ENCODE results near the gene HADH.

HADH gene

GRCh38 chr4:107977482-107977881 lies 12.2 kb upstream of the HADH start:
- Histone ChIP-seq H4K20me1 (ENCODE audit: insufficient read depth, low read length) (no peaks in the 10 kb centered on the region), H3F3A (ENCODE audit: insufficient read depth, low read length) (no peaks in the 10 kb centered on the region), H2AFZ (ENCODE audit: low read length) (no peak overlapping the region), H3K4me1 (ENCODE audit: insufficient read depth, low read length, severe bottlenecking) (no peaks in the 10 kb centered on the region), H3K9ac (ENCODE audit: low read length) (no peak overlapping the region), H3K9me2 (ENCODE audit: low read depth, low read length) (no peaks in the 10 kb centered on the region), H3K4me2 (ENCODE audit: low read length) (no peak overlapping the region), H3K36me3 (ENCODE audit: insufficient read depth, low read length) (no peaks in the 10 kb centered on the region; the same call in 1 of the 2 replicates), H3K9me3 (ENCODE audit: low read length) (peaks cover 3% of the 10 kb centered on the region; the same call in 1 of the 2 replicates), H3K27ac (ENCODE audit: low read depth, low read length, poor library complexity, severe bottlenecking) (no peak overlapping the region), H3K79me2 (ENCODE audit: insufficient read depth, low read length) (no peaks in the 10 kb centered on the region), H3K27me3 (ENCODE audit: insufficient read depth, low read length) (no peaks in the 10 kb centered on the region), H3K4me3 (ENCODE audit: low read depth, low read length, poor library complexity, severe bottlenecking) (no peak overlapping the region)
- TF ChIP-seq EZH2 (IDR thresholded peaks at IDR 0.05; ENCODE audit: borderline replicate concordance, low read length) (no peak), CTCF (IDR thresholded peaks at IDR 0.05; ENCODE audit: low read length) (no peak)

- TF ChIP-seq CTCF (IDR thresholded peaks at IDR 0.05; ENCODE audit: low read length), result no peak
- TF ChIP-seq EZH2 (IDR thresholded peaks at IDR 0.05; ENCODE audit: borderline replicate concordance, low read length), result no peak
- Histone ChIP-seq H3K4me3 (ENCODE audit: low read depth, low read length, poor library complexity, severe bottlenecking) (no peak overlapping the region), H3K27me3 (ENCODE audit: insufficient read depth, low read length) (no peaks in the 10 kb centered on the region), H3K9me2 (ENCODE audit: low read depth, low read length) (no peaks in the 10 kb centered on the region), H3K36me3 (ENCODE audit: insufficient read depth, low read length) (no peaks in the 10 kb centered on the region; the same call in 1 of the 2 replicates), H4K20me1 (ENCODE audit: insufficient read depth, low read length) (no peaks in the 10 kb centered on the region), H3F3A (ENCODE audit: insufficient read depth, low read length) (no peaks in the 10 kb centered on the region), H2AFZ (ENCODE audit: low read length) (no peak overlapping the region), H3K4me1 (ENCODE audit: insufficient read depth, low read length, severe bottlenecking) (no peaks in the 10 kb centered on the region), H3K4me2 (ENCODE audit: low read length) (no peak overlapping the region), H3K9ac (ENCODE audit: low read length) (no peak overlapping the region), H3K27ac (ENCODE audit: low read depth, low read length, poor library complexity, severe bottlenecking) (no peak overlapping the region), H3K79me2 (ENCODE audit: insufficient read depth, low read length) (no peaks in the 10 kb centered on the region), H3K9me3 (ENCODE audit: low read length) (peaks cover 3% of the 10 kb centered on the region; the same call in 1 of the 2 replicates)
Measured at GRCh38 chr4:107977966-107978705, 11.6 kb upstream of the HADH start.

GRCh38 chr4:107978716-107979451 lies 10.8 kb upstream of the HADH start:
- H2AFZ ChIP-seq (ENCODE audit: low read length), result no peak overlapping the region
- no peaks in the 10 kb centered on the region for H3K4me1 ChIP-seq (ENCODE audit: insufficient read depth, low read length, severe bottlenecking)
- H3K27ac ChIP-seq (ENCODE audit: low read depth, low read length, poor library complexity, severe bottlenecking), result no peak overlapping the region
- H3F3A ChIP-seq (ENCODE audit: insufficient read depth, low read length), result no peaks in the 10 kb centered on the region
- H3K9ac ChIP-seq (ENCODE audit: low read length), result no peak overlapping the region
- H3K4me2 ChIP-seq (ENCODE audit: low read length), result no peak overlapping the region
- H3K79me2 ChIP-seq (ENCODE audit: insufficient read depth, low read length), result no peaks in the 10 kb centered on the region
- no peaks in the 10 kb centered on the region for H4K20me1 ChIP-seq (ENCODE audit: insufficient read depth, low read length)
- H3K36me3 ChIP-seq (ENCODE audit: insufficient read depth, low read length), result no peaks in the 10 kb centered on the region; the same call in 1 of the 2 replicates
- H3K9me2 ChIP-seq (ENCODE audit: low read depth, low read length), result no peaks in the 10 kb centered on the region
- H3K9me3 ChIP-seq (ENCODE audit: low read length), result peaks cover 3% of the 10 kb centered on the region; the same call in 1 of the 2 replicates
- no peaks in the 10 kb centered on the region for H3K27me3 ChIP-seq (ENCODE audit: insufficient read depth, low read length)
- no peak overlapping the region for H3K4me3 ChIP-seq (ENCODE audit: low read depth, low read length, poor library complexity, severe bottlenecking)
- TF ChIP-seq EZH2 (IDR thresholded peaks at IDR 0.05; ENCODE audit: borderline replicate concordance, low read length) (no peak), CTCF (IDR thresholded peaks at IDR 0.05; ENCODE audit: low read length) (no peak)
